ENCODE results near the gene PAM. TPM values are rescaled to one million over a fixed set of nuclear protein-coding genes. Genes with fewer than 3 reads are reported as not detected.

Gene PAM
- total RNA-seq, 2 donors from 2014 or later = 69.2 to 124 TPM

- intact Hi-C loops (cut with DNase I) = loop anchor here (5.0 to 10.0 kb wide), 3 partner anchors 191 to 353 kb away; no protein-coding TSS in a partner anchor
- H3K9me3 ChIP-seq = no peaks in the 10 kb centered on the region
- no peak overlapping the region for H3K9ac ChIP-seq (ENCODE audit: low read depth in 2 of 2, low read length in 2 of 2)
- no peak for DNase-seq
- no peak overlapping the region for H3K27ac ChIP-seq
- no peak overlapping the region for H3K4me3 ChIP-seq
- H3K4me1 ChIP-seq = no peaks in the 10 kb centered on the region
- no peak for TF ChIP-seq CTCF (IDR thresholded peaks at IDR 0.05)
- no peaks in the 10 kb centered on the region for H3K27me3 ChIP-seq
- H3K36me3 ChIP-seq = no peaks in the 10 kb centered on the region
Observed at GRCh38 chr5:102781786-102782185, 26.7 kb downstream of the PAM start.

- no peaks in the 10 kb centered on the region for H3K27me3 ChIP-seq
- no peaks in the 10 kb centered on the region for H3K36me3 ChIP-seq
- intact Hi-C loops (cut with DNase I) = loop anchor here (5.0 to 10.0 kb wide), 3 partner anchors 190 to 352 kb away; no protein-coding TSS in a partner anchor
- TF ChIP-seq CTCF (IDR thresholded peaks at IDR 0.05) = no peak
- no peak overlapping the region for H3K9ac ChIP-seq (ENCODE audit: low read depth in 2 of 2, low read length in 2 of 2)
- no peaks in the 10 kb centered on the region for H3K4me1 ChIP-seq
- DNase-seq = no peak
- H3K9me3 ChIP-seq = no peaks in the 10 kb centered on the region
- no peak overlapping the region for H3K4me3 ChIP-seq
- no peak overlapping the region for H3K27ac ChIP-seq
Observed at GRCh38 chr5:102782217-102782872, 27.2 kb downstream of the PAM start.

- no peak for DNase-seq
- intact Hi-C loops (cut with DNase I) = loop anchor here (10.0 kb wide), 1 partner anchor 348 kb away; no protein-coding TSS in a partner anchor
- no peaks in the 10 kb centered on the region for H3K36me3 ChIP-seq
- TF ChIP-seq CTCF (IDR thresholded peaks at IDR 0.05) = no peak
- H3K4me1 ChIP-seq = no peaks in the 10 kb centered on the region
- no peak overlapping the region for H3K27ac ChIP-seq
- H3K4me3 ChIP-seq = no peak overlapping the region
- no peaks in the 10 kb centered on the region for H3K27me3 ChIP-seq
- H3K9me3 ChIP-seq = no peaks in the 10 kb centered on the region
- H3K9ac ChIP-seq (ENCODE audit: low read depth in 2 of 2, low read length in 2 of 2) = no peak overlapping the region
Observed at GRCh38 chr5:102787134-102787533, 32.0 kb downstream of the PAM start.

GRCh38 chr5:102788788-102789187 is 33.7 kb downstream of the PAM start:
- no peaks in the 10 kb centered on the region for H3K27me3 ChIP-seq
- H3K9me3 ChIP-seq = no peaks in the 10 kb centered on the region
- no peak for TF ChIP-seq CTCF (IDR thresholded peaks at IDR 0.05)
- no peak overlapping the region for H3K27ac ChIP-seq
- no peak for DNase-seq
- no peaks in the 10 kb centered on the region for H3K4me1 ChIP-seq
- no peak overlapping the region for H3K4me3 ChIP-seq
- intact Hi-C loops (cut with DNase I) = loop anchor here (10.0 kb wide), 1 partner anchor 346 kb away; no protein-coding TSS in a partner anchor
- no peak overlapping the region for H3K9ac ChIP-seq (ENCODE audit: low read depth in 2 of 2, low read length in 2 of 2)
- H3K36me3 ChIP-seq = no peaks in the 10 kb centered on the region

- no peaks in the 10 kb centered on the region for H3K27me3 ChIP-seq
- no peaks in the 10 kb centered on the region for H3K9me3 ChIP-seq
- H3K4me3 ChIP-seq = no peak overlapping the region
- intact Hi-C loops (cut with DNase I) = loop anchor here (10.0 kb wide), 1 partner anchor 345 kb away; no protein-coding TSS in a partner anchor
- H3K36me3 ChIP-seq = no peaks in the 10 kb centered on the region
- H3K4me1 ChIP-seq = no peaks in the 10 kb centered on the region
- DNase-seq = no peak
- TF ChIP-seq CTCF (IDR thresholded peaks at IDR 0.05) = no peak
- no peak overlapping the region for H3K27ac ChIP-seq
- no peak overlapping the region for H3K9ac ChIP-seq (ENCODE audit: low read depth in 2 of 2, low read length in 2 of 2)
Observed at GRCh38 chr5:102789469-102789868, 34.4 kb downstream of the PAM start.

Measured in colonic mucosa (tissue), 4 donors.